K562 (cell line): ENCODE data around the gene STAT4.

Source experiments
- BHLHE40 ChIP-seq: IDR thresholded peaks from 2 replicates; pipeline ENCODE4 v1.6.1; 2011; ENCODE audit warnings: low read length, improper control_type of control experiment
- EZH2 ChIP-seq: IDR thresholded peaks from 2 replicates; pipeline ENCODE4 v1.6.1; 2012; ENCODE audit warnings: low read depth, mild to moderate bottlenecking, inconsistent platforms, low read length, borderline replicate concordance
- JUND ChIP-seq, 2 experiments: IDR thresholded peaks; 2 replicates in 1 of 2; 3 replicates in 1 of 2; pipeline ENCODE4 v1.6.1; 2011; ENCODE audit warnings: borderline replicate concordance in 2 of 2, low read depth in 2 of 2, low read length in 2 of 2, improper control_type of control experiment in 1 of 2, missing biosample characterization in 1 of 2, missing genetic modification characterization in 1 of 2, missing genetic modification reagents in 1 of 2
- POLR2AphosphoS5 ChIP-seq: IDR thresholded peaks from 2 replicates; pipeline ENCODE4 v1.6.1; 2011; ENCODE audit warnings: mild to moderate bottlenecking, low read depth, low read length, moderate library complexity; ENCODE audit not compliant: control insufficient read depth, insufficient read depth
- SIRT6 ChIP-seq: IDR thresholded peaks from one replicate; pipeline ENCODE4 v1.6.1; 2012; ENCODE audit warnings: low read depth, mild to moderate bottlenecking, control low read depth, inconsistent platforms, low read length, moderate library complexity
- SP2 ChIP-seq: IDR thresholded peaks from 2 replicates; pipeline ENCODE4 v1.6.1; 2011; ENCODE audit warnings: mild to moderate bottlenecking, low read depth, low read length, moderate library complexity; ENCODE audit not compliant: poor library complexity, severe bottlenecking; ENCODE audit errors: extremely low read depth
- ZC3H4 ChIP-seq: sonication (generic); formaldehyde crosslinking; IDR thresholded peaks from 2 replicates; pipeline ENCODE4 v1.9.0; 2021; ENCODE audit warnings: missing genetic modification reagents, borderline replicate concordance
- TF ChIP-seq, protein P1 (sequence below), 2 experiments: fragments of 450-650 bp; IDR thresholded peaks; 2 replicates each; pipeline ENCODE4 v1.6.1; 2016; ENCODE audit warnings: mild to moderate bottlenecking in 2 of 2, borderline replicate concordance in 1 of 2, low read depth in 1 of 2, moderate library complexity in 1 of 2
- TF ChIP-seq, protein P2 (sequence below), 3 experiments: IDR thresholded peaks in 2 of 3; conservative IDR thresholded peaks in 1 of 3; 2 replicates each; pipeline ENCODE4 v1.5.1; 2011 to 2012; ENCODE audit warnings: low read length in 3 of 3, mild to moderate bottlenecking in 3 of 3, control low read depth in 2 of 3, improper control_type of control experiment in 1 of 3, inconsistent platforms in 1 of 3, low read depth in 1 of 3, mixed read lengths in 1 of 3, moderate library complexity in 1 of 3; ENCODE audit not compliant: insufficient read depth in 2 of 3
- TF ChIP-seq, protein P3 (sequence below), 2 experiments: fragments of 450-650 bp in 1 of 2; sonication (generic) in 1 of 2; formaldehyde crosslinking in 1 of 2; IDR thresholded peaks in 1 of 2; conservative IDR thresholded peaks in 1 of 2; 2 replicates each; pipeline versions ENCODE4 v1.6.1 to v1.8.1; 2016 to 2023; ENCODE audit warnings: mild to moderate bottlenecking in 2 of 2, moderate library complexity in 2 of 2, inconsistent platforms in 1 of 2, missing genetic modification reagents in 1 of 2
- TF ChIP-seq, protein P4 (sequence below): sonication (generic); formaldehyde crosslinking; IDR thresholded peaks from 2 replicates; pipeline ENCODE4 v1.8.0; 2022; ENCODE audit warnings: mild to moderate bottlenecking, missing genetic modification reagents

DNA sequence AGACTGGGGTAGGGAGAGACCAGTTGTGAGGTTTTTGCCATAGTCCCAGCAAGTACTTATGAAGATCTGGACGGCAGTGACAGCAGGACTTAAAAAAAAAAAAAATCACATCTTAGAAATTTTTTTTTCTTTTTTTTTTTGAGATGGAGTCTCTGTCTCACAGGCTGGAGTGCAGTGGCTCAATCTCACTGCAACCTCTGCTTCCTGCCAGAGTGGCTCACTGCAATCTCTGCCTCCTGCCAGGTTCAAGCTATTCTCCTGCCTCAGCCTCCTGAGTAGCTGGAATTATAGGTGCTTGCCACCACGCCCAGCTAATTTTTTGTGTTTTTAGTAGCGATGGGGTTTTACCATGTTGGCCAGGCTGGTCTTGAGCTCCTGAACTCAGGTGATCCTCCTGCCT is 22.4 kb upstream of the STAT4 start:
- TF ChIP-seq BHLHE40 (no peak), SIRT6 (no peak), SP2 (no peak), JUND (IDR thresholded peaks at IDR 0.05; ENCODE audit: borderline replicate concordance, low read depth, low read length) (no peak), JUND (tag; IDR thresholded peaks at IDR 0.05; ENCODE audit: borderline replicate concordance, low read depth, low read length) (no peak), EZH2 (no peak), POLR2AphosphoS5 (no peak), ZC3H4 (CRISPR knock-in tag) (no peak)
- TF ChIP-seq, protein P1, sequence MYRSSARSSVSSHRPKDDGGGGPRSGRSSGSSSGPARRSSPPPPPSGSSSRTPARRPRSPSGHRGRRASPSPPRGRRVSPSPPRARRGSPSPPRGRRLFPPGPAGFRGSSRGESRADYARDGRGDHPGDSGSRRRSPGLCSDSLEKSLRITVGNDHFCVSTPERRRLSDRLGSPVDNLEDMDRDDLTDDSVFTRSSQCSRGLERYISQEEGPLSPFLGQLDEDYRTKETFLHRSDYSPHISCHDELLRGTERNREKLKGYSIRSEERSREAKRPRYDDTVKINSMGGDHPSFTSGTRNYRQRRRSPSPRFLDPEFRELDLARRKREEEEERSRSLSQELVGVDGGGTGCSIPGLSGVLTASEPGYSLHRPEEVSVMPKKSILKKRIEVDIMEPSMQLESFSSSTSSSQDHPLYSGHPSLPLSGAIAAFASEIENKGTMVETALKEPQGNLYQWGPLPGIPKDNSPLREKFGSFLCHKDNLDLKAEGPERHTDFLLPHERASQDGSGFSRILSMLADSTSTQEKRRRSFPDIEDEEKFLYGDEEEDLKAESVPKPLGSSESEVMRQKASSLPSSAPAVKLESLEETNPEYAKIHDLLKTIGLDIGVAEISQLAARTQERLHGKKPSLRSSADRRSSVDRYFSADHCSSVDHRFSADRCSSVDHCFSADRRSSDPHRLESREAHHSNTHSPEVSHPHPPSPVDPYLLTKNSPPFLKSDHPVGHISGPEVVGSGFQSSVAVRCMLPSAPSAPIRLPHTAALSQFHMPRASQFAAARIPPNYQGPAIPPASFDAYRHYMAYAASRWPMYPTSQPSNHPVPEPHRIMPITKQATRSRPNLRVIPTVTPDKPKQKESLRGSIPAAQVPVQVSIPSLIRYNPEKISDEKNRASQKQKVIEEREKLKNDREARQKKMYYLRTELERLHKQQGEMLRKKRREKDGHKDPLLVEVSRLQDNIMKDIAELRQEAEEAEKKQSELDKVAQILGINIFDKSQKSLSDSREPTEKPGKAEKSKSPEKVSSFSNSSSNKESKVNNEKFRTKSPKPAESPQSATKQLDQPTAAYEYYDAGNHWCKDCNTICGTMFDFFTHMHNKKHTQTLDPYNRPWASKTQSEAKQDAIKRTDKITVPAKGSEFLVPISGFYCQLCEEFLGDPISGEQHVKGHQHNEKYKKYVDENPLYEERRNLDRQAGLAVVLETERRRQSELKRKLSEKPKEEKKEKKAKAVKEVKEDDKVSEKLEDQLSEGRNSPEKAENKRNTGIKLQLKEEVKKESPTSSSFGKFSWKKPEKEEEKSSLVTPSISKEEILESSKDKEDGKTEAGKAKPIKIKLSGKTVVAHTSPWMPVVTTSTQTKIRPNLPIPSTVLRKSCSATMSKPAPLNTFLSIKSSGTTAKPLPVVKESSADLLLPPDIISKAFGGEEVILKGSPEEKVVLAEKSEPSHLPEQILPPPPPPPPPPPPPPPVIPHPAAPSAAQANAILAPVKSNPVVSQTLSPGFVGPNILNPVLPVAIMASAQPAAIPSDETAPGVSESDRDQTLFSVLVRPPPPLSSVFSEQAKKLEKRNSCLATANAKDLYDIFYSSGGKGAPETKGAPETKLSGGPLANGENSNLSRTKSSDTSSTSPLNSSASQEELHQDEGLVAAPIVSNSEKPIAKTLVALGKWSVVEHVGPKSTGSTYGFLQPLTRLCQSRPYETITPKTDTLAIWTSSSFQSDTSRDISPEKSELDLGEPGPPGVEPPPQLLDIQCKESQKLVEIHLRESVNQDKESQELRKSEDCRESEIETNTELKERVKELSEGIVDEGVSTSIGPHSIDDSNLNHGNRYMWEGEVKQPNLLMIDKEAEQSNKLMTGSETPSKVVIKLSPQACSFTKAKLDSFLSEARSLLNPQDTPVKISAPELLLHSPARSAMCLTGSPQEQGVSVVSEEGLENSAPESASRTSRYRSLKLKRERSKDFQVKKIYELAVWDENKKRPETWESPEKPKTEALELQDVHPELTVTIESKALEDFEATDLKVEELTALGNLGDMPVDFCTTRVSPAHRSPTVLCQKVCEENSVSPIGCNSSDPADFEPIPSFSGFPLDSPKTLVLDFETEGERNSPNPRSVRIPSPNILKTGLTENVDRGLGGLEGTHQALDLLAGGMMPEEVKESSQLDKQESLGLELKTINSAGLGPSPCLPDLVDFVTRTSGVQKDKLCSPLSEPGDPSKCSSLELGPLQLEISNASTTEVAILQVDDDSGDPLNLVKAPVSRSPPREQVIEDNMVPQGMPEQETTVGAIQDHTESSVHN (IDR thresholded peaks at IDR 0.05; ENCODE audit: borderline replicate concordance in 1 of 2, low read depth in 1 of 2) = no peak
- TF ChIP-seq, protein P2, sequence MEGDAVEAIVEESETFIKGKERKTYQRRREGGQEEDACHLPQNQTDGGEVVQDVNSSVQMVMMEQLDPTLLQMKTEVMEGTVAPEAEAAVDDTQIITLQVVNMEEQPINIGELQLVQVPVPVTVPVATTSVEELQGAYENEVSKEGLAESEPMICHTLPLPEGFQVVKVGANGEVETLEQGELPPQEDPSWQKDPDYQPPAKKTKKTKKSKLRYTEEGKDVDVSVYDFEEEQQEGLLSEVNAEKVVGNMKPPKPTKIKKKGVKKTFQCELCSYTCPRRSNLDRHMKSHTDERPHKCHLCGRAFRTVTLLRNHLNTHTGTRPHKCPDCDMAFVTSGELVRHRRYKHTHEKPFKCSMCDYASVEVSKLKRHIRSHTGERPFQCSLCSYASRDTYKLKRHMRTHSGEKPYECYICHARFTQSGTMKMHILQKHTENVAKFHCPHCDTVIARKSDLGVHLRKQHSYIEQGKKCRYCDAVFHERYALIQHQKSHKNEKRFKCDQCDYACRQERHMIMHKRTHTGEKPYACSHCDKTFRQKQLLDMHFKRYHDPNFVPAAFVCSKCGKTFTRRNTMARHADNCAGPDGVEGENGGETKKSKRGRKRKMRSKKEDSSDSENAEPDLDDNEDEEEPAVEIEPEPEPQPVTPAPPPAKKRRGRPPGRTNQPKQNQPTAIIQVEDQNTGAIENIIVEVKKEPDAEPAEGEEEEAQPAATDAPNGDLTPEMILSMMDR (IDR thresholded peaks at IDR 0.05 in 2 of 3, conservative IDR thresholded peaks at IDR 0.05 in 1 of 3; ENCODE audit: insufficient read depth in 2 of 3, low read depth in 1 of 3, low read length in 3 of 3) = no peak
- TF ChIP-seq, protein P3, sequence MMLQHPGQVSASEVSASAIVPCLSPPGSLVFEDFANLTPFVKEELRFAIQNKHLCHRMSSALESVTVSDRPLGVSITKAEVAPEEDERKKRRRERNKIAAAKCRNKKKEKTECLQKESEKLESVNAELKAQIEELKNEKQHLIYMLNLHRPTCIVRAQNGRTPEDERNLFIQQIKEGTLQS (IDR thresholded peaks at IDR 0.05) = no peak
- TF ChIP-seq, protein P3 (CRISPR knock-in tag; conservative IDR thresholded peaks at IDR 0.05) = no peak
- TF ChIP-seq, protein P4, sequence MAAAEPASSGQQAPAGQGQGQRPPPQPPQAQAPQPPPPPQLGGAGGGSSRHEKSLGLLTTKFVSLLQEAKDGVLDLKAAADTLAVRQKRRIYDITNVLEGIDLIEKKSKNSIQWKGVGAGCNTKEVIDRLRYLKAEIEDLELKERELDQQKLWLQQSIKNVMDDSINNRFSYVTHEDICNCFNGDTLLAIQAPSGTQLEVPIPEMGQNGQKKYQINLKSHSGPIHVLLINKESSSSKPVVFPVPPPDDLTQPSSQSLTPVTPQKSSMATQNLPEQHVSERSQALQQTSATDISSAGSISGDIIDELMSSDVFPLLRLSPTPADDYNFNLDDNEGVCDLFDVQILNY = no peak
